PC-9 (cell line): Measurements from ENCODE around the gene KIFBP. TPM values are rescaled to one million over a fixed set of nuclear protein-coding genes. Genes with fewer than 3 reads are reported as not detected.
A peak's percentile ranks its signal among the peaks of the same experiment; 100 is the strongest.

ENCODE experiments used
- BruUV-seq: library from RNA; stranded (reverse); fragments of 400-500 nt; replicated peaks from 2 replicates; lab custom pipeline; 2021; lab: Mats Ljungman, UMichigan
- CTCF ChIA-PET: fragments of 300-600 bp; sonication (Branson Sonifier 250); formaldehyde crosslinking; loops from one replicate; lab custom pipeline; 2022; ENCODE audit warnings: antibody characterized with exemption; lab: Charles Lee
- POLR2A ChIA-PET: fragments of 300-600 bp; sonication (Branson Sonifier 250); formaldehyde crosslinking; loops from one replicate; lab custom pipeline; 2022; ENCODE audit warnings: antibody characterized with exemption; ENCODE audit not compliant: unreplicated experiment; lab: Charles Lee
- DNase-seq, 2 experiments: peaks; one replicate each; pipeline versions ENCODE4 v3.0.0 to v3.0.0-alpha.2; 2015 to 2022; ENCODE audit warnings: mixed read lengths in 1 of 2
- H2AFZ ChIP-seq: fragments of 200-600 bp; sonication (generic); 2 replicates; pipeline ENCODE4 v1.8.1; 2017; ENCODE audit warnings: antibody characterized with exemption
- H3F3A ChIP-seq: fragments of 200-600 bp; sonication (generic); 2 replicates; pipeline ENCODE4 v1.8.1; 2017; ENCODE audit warnings: antibody characterized with exemption, mild to moderate bottlenecking, low read depth; ENCODE audit not compliant: insufficient read depth
- H3K27ac ChIP-seq: fragments of 200-600 bp; sonication (generic); 2 replicates; pipeline ENCODE4 v1.6.1; 2016; ENCODE audit warnings: mixed run types
- H3K27me3 ChIP-seq: fragments of 200-600 bp; sonication (generic); 2 replicates; pipeline ENCODE4 v1.6.1; 2016; ENCODE audit warnings: low read depth, mixed run types; ENCODE audit not compliant: insufficient read depth
- H3K36me3 ChIP-seq: fragments of 200-600 bp; sonication (generic); 2 replicates; pipeline ENCODE4 v1.6.1; 2016; ENCODE audit warnings: low read depth, mixed run types
- H3K4me1 ChIP-seq: fragments of 200-600 bp; sonication (generic); replicated peaks from 2 replicates; pipeline ENCODE4 v1.6.1; 2016; ENCODE audit warnings: mixed run types; ENCODE audit not compliant: insufficient read depth
- H3K4me2 ChIP-seq: fragments of 200-600 bp; sonication (generic); 2 replicates; pipeline ENCODE4 v1.6.1; 2017; ENCODE audit warnings: mixed run types
- H3K4me3 ChIP-seq: fragments of 200-600 bp; sonication (generic); 2 replicates; pipeline ENCODE4 v1.6.1; 2016; ENCODE audit warnings: mixed run types
- H3K79me2 ChIP-seq: fragments of 200-600 bp; sonication (generic); 2 replicates; pipeline ENCODE4 v1.6.1; 2017; ENCODE audit warnings: low read depth, mixed run types
- H3K9me2 ChIP-seq: fragments of 200-600 bp; sonication (generic); 2 replicates; pipeline ENCODE4 v1.8.1; 2017; ENCODE audit warnings: mild to moderate bottlenecking; ENCODE audit not compliant: insufficient read depth
- H3K9me3 ChIP-seq: fragments of 200-600 bp; sonication (generic); 2 replicates; pipeline ENCODE4 v1.8.1; 2016; ENCODE audit warnings: low read depth; ENCODE audit not compliant: insufficient read depth
- H4K20me1 ChIP-seq: fragments of 200-600 bp; sonication (generic); 2 replicates; pipeline ENCODE4 v1.8.1; 2017; ENCODE audit not compliant: insufficient read depth
- CTCF ChIP-seq: fragments of 200-600 bp; sonication (generic); conservative IDR thresholded peaks from 2 replicates; pipeline ENCODE4 v1.6.1; 2017; ENCODE audit warnings: mixed run types, antibody characterized with exemption, mild to moderate bottlenecking, moderate library complexity
- EZH2 ChIP-seq: fragments of 200-600 bp; sonication (generic); IDR thresholded peaks from 2 replicates; pipeline ENCODE4 v1.8.0; 2017; ENCODE audit warnings: antibody characterized with exemption, low read depth
- intact Hi-C: fragments of 100-400 bp; cut with micrococcal nuclease; formaldehyde crosslinking; loops from one replicate; pipeline ENCODE4 v1.10.0; 2022; ENCODE audit not compliant: unreplicated experiment
- total RNA-seq: library from RNA; stranded (reverse); gene quantifications from 2 replicates; pipeline ENCODE4 v1.2.3, GENCODE V29; 2021

Gene KIFBP
- total RNA-seq, 1 experiment from 2014 or later: 30.1 TPM

GRCh38 chr10:69045441-69046300 is 57.1 kb downstream of the KIFBP start:
- DNase-seq: peak; percentile 34 to 80
- Histone ChIP-seq H3K4me2 (peak overlapping the region; percentile 41), H3K27me3 (no peaks in the 10 kb centered on the region), H3K9me3 (no peaks in the 10 kb centered on the region), H4K20me1 (no peaks in the 10 kb centered on the region), H3F3A (peaks cover 30% of the 10 kb centered on the region; the same call in 1 of the 2 replicates), H3K9me2 (no peaks in the 10 kb centered on the region), H3K4me3 (no peak overlapping the region), H3K36me3 (no peaks in the 10 kb centered on the region), H2AFZ (peak overlapping the region; percentile 49), H3K79me2 (no peaks in the 10 kb centered on the region), H3K4me1 (peaks cover 25% of the 10 kb centered on the region), H3K27ac (peak overlapping the region; percentile 71)
- POLR2A ChIA-PET: interaction anchor here (0.5 kb wide), 1 partner anchor 449 kb away, joined by 3 read pairs; no protein-coding TSS in a partner anchor
- CTCF ChIA-PET: no interaction called here
- TF ChIP-seq CTCF: no peak
- no peak for TF ChIP-seq EZH2
- BruUV-seq: no TSS peak
- intact Hi-C loops: no loop called here

GRCh38 chr10:69047111-69047832 is 58.7 kb downstream of the KIFBP start:
- no peaks in the 10 kb centered on the region for H3K9me2 ChIP-seq
- no peak overlapping the region for H2AFZ ChIP-seq
- CTCF ChIA-PET: no interaction called here
- POLR2A ChIA-PET: interaction anchor here (0.6 kb wide), 1 partner anchor 86 kb away, joined by 3 read pairs; no protein-coding TSS in a partner anchor
- H3K27me3 ChIP-seq: no peaks in the 10 kb centered on the region
- no peaks in the 10 kb centered on the region for H3K36me3 ChIP-seq
- intact Hi-C loops: no loop called here
- no peak for TF ChIP-seq EZH2
- TF ChIP-seq CTCF: no peak
- no peaks in the 10 kb centered on the region for H3K79me2 ChIP-seq
- H3K27ac ChIP-seq: no peak overlapping the region
- no peaks in the 10 kb centered on the region for H3K9me3 ChIP-seq
- DNase-seq: no peak
- H3K4me3 ChIP-seq: no peak overlapping the region
- H3F3A ChIP-seq: peaks cover 27% of the 10 kb centered on the region; the same call in 1 of the 2 replicates
- H3K4me2 ChIP-seq: no peak overlapping the region
- no TSS peak for BruUV-seq
- peaks cover 25% of the 10 kb centered on the region for H3K4me1 ChIP-seq
- no peaks in the 10 kb centered on the region for H4K20me1 ChIP-seq

DNA sequence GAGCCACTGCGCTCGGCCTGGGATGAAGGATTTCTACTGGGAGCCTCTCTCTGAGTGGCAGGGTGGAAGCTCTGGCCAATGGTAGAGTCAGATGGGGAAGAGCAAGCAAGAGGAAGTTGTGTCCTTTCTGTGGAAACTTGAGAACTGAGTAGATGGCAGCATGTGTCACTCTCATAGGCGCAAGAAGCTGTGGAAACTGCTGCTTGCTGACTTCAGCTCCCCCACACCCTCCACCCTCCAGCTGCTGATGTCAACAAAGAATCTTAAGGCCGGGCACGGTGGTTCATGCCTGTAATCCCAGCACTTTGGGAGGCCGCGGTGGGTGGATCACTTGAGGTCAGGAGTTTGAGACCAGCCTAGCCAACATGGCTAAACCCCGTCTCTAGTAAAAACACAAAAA is 59.5 kb downstream of the KIFBP start:
- no peak overlapping the region for H3K4me2 ChIP-seq
- H3K9me3 ChIP-seq: no peaks in the 10 kb centered on the region
- CTCF ChIA-PET: interaction anchor here (0.6 kb wide), 1 partner anchor 20 kb away, joined by 3 read pairs; no protein-coding TSS in a partner anchor
- H3F3A ChIP-seq: peaks cover 27% of the 10 kb centered on the region; the same call in 1 of the 2 replicates
- no peak overlapping the region for H3K27ac ChIP-seq
- BruUV-seq: no TSS peak
- no peaks in the 10 kb centered on the region for H3K36me3 ChIP-seq
- no peak for TF ChIP-seq CTCF
- TF ChIP-seq EZH2: no peak
- no peaks in the 10 kb centered on the region for H4K20me1 ChIP-seq
- H3K4me1 ChIP-seq: peaks cover 25% of the 10 kb centered on the region
- no peak for DNase-seq
- H3K27me3 ChIP-seq: no peaks in the 10 kb centered on the region
- intact Hi-C loops: no loop called here
- H2AFZ ChIP-seq: no peak overlapping the region
- POLR2A ChIA-PET: no interaction called here
- no peaks in the 10 kb centered on the region for H3K9me2 ChIP-seq
- no peak overlapping the region for H3K4me3 ChIP-seq
- no peaks in the 10 kb centered on the region for H3K79me2 ChIP-seq
